OCI-LY7 (cell line): ENCODE measurements around the gene TNFAIP8. TPM values are rescaled to one million over a fixed set of nuclear protein-coding genes. Genes with fewer than 3 reads are reported as not detected.
"Not testable (repeated sequence)": the region's sequence is repeated elsewhere in the genome, so short reads cannot be mapped to it uniquely, and the experiment has no call there.

Experiments used
- BruUV-seq: library from RNA; stranded (reverse); fragments of 400-500 nt; replicated peaks from 2 replicates; lab custom pipeline; 2021; lab: Mats Ljungman, UMichigan
- CTCF ChIA-PET: fragments of 300-600 bp; sonication (Branson Sonifier 250); formaldehyde crosslinking; loops from one replicate; lab custom pipeline; 2022; ENCODE audit warnings: antibody characterized with exemption; ENCODE audit not compliant: unreplicated experiment; lab: Charles Lee
- POLR2A ChIA-PET: fragments of 300-600 bp; sonication (Branson Sonifier 250); formaldehyde crosslinking; loops from one replicate; lab custom pipeline; 2022; ENCODE audit warnings: antibody characterized with exemption; lab: Charles Lee
- DNase-seq: peaks from one replicate; pipeline ENCODE4 v3.0.0-alpha.2; 2015; ENCODE audit warnings: low spot score
- H2AFZ ChIP-seq: fragments of 200-600 bp; sonication (generic), shearing (Covaris generic); 2 replicates; pipeline ENCODE4 v1.6.1; 2014; ENCODE audit warnings: mild to moderate bottlenecking, antibody characterized with exemption, low read length, moderate library complexity
- H3K27ac ChIP-seq: fragments of 200-600 bp; sonication (generic); 2 replicates; pipeline ENCODE4 v1.5.1; 2014; ENCODE audit warnings: mixed run types, low read depth, mild to moderate bottlenecking, moderate library complexity, low read length, inconsistent platforms; ENCODE audit not compliant: poor library complexity, severe bottlenecking
- H3K36me3 ChIP-seq: fragments of 200-600 bp; sonication (generic); 2 replicates; pipeline ENCODE4 v1.6.1; 2014; ENCODE audit warnings: mild to moderate bottlenecking, antibody characterized with exemption, low read length, moderate library complexity, mixed read lengths; ENCODE audit not compliant: insufficient read depth
- H3K4me1 ChIP-seq: fragments of 200-600 bp; sonication (generic); 2 replicates; pipeline ENCODE4 v1.5.1; 2014; ENCODE audit warnings: mild to moderate bottlenecking, low read length; ENCODE audit not compliant: insufficient read depth, poor library complexity, severe bottlenecking
- H3K4me2 ChIP-seq: fragments of 200-600 bp; sonication (generic); 2 replicates; pipeline ENCODE4 v1.6.1; 2014; ENCODE audit warnings: mild to moderate bottlenecking, low read length
- H3K4me3 ChIP-seq: fragments of 200-600 bp; sonication (generic); 2 replicates; pipeline ENCODE4 v1.5.1; 2014; ENCODE audit warnings: mild to moderate bottlenecking, low read depth, low read length; ENCODE audit not compliant: poor library complexity, severe bottlenecking
- H3K79me2 ChIP-seq: fragments of 200-600 bp; sonication (generic); 2 replicates; pipeline ENCODE4 v1.6.1; 2016; ENCODE audit warnings: low read depth, mild to moderate bottlenecking, low read length, moderate library complexity, mixed read lengths; ENCODE audit not compliant: insufficient read depth
- H3K9me2 ChIP-seq: fragments of 200-600 bp; sonication (generic); 2 replicates; pipeline ENCODE4 v1.6.1; 2016; ENCODE audit warnings: mild to moderate bottlenecking, low read length, mixed read lengths; ENCODE audit not compliant: insufficient read depth
- H3K9me3 ChIP-seq: fragments of 200-600 bp; sonication (generic); 2 replicates; pipeline ENCODE4 v1.6.1; 2014; ENCODE audit warnings: mild to moderate bottlenecking, mixed run types, low read length, mixed read lengths
- H4K20me1 ChIP-seq: fragments of 200-600 bp; sonication (generic); 2 replicates; pipeline ENCODE4 v1.6.1; 2014; ENCODE audit warnings: mild to moderate bottlenecking, antibody characterized with exemption, low read length, moderate library complexity, mixed read lengths; ENCODE audit not compliant: insufficient read depth
- EZH2phosphoT487 ChIP-seq: fragments of 200-600 bp; sonication (generic); IDR thresholded peaks from 2 replicates; pipeline ENCODE4 v1.6.1; 2018; ENCODE audit warnings: low read depth, borderline replicate concordance, mild to moderate bottlenecking, mixed run types, antibody characterized with exemption, low read length, moderate library complexity, mixed read lengths
- intact Hi-C: fragments of 100-400 bp; cut with micrococcal nuclease; formaldehyde crosslinking; loops from one replicate; pipeline ENCODE4 v1.10.0; 2022; ENCODE audit not compliant: unreplicated experiment
- total RNA-seq, 2 experiments: library from RNA; depleted of rRNA in 1 of 2; stranded (reverse); fragments of >200 nt in 1 of 2; shearing (Covaris generic) in 1 of 2; gene quantifications; 2 replicates each; pipeline ENCODE4 v1.2.3, GENCODE V29; 2014 to 2022
- TF ChIP-seq, protein P1 (sequence below): fragments of 200-600 bp; sonication (generic); conservative IDR thresholded peaks from 2 replicates; pipeline ENCODE4 v1.5.1; 2014; ENCODE audit warnings: mild to moderate bottlenecking, antibody characterized with exemption, low read length, moderate library complexity, mixed read lengths

Gene TNFAIP8
- total RNA-seq, 2 experiments from 2014 or later, result 75.4 to 95.1 TPM

DNA sequence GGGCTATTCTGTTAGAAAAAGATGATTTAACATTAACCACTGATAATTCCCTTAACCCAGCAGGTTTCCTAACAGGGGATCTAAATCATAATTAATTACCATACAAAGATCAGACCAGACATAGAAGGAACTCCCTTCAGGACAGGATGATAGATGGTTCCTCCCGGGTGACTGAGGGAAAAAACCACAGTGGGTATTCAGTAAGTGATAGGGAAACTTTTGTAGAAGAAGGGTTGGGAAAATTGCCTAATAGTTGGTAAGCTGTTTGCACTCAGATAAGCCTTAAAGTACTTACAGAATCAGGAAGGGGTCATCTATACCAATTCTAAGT, 82.7 kb downstream of the TNFAIP8 start:
- H2AFZ ChIP-seq, CTCF ChIA-PET, H3K79me2 ChIP-seq, H3K4me3 ChIP-seq, intact Hi-C loops, H3K4me2 ChIP-seq, H4K20me1 ChIP-seq, DNase-seq, H3K9me2 ChIP-seq, H3K4me1 ChIP-seq, H3K27ac ChIP-seq, H3K9me3 ChIP-seq, BruUV-seq, H3K36me3 ChIP-seq: not testable (repeated sequence)
- POLR2A ChIA-PET, result interaction anchor here (0.8 kb wide), 1 partner anchor 85 kb away, joined by 5 read pairs; no protein-coding TSS in a partner anchor

DNA sequence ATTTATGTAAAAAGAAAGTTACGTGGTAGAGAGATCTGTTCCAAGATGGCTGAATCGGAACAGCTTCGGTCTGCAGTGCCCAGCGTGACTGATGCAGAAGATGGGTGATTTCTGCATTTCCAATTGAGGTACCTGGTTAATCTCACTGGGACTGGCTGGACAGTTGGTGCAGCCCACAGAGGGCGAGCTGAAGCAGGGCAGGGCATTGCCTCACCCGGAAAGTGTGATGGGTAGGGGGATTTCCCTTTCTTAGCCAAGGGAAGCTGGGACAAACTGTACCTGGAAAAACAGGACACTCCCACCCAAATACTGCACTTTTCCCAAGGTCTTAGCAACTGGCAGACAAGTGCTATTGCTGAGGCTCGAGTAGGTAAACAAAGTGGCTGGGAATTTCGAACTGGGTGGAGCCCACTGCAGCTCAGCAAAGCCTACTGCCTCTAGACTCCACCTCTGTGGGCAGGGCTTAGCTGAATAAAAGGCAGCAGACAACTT, 83.4 kb downstream of the TNFAIP8 start:
- no peaks in the 10 kb centered on the region for H3K9me2 ChIP-seq
- H3K36me3 ChIP-seq, result no peaks in the 10 kb centered on the region
- intact Hi-C loops, result no loop called here
- no peak overlapping the region for H2AFZ ChIP-seq
- DNase-seq, result no peak
- BruUV-seq, result no TSS peak
- POLR2A ChIA-PET, result interaction anchor here (0.8 kb wide), 1 partner anchor 84 kb away, joined by 5 read pairs; no protein-coding TSS in a partner anchor
- no peak overlapping the region; the same call in 1 of the 2 replicates for H3K4me2 ChIP-seq
- 0 out of 2 replicates have a peak, but pooled peaks cover 4% of the 10 kb centered on the region for H3K9me3 ChIP-seq
- no peaks in the 10 kb centered on the region for H4K20me1 ChIP-seq
- no peak for TF ChIP-seq EZH2phosphoT487
- TF ChIP-seq, protein P1, sequence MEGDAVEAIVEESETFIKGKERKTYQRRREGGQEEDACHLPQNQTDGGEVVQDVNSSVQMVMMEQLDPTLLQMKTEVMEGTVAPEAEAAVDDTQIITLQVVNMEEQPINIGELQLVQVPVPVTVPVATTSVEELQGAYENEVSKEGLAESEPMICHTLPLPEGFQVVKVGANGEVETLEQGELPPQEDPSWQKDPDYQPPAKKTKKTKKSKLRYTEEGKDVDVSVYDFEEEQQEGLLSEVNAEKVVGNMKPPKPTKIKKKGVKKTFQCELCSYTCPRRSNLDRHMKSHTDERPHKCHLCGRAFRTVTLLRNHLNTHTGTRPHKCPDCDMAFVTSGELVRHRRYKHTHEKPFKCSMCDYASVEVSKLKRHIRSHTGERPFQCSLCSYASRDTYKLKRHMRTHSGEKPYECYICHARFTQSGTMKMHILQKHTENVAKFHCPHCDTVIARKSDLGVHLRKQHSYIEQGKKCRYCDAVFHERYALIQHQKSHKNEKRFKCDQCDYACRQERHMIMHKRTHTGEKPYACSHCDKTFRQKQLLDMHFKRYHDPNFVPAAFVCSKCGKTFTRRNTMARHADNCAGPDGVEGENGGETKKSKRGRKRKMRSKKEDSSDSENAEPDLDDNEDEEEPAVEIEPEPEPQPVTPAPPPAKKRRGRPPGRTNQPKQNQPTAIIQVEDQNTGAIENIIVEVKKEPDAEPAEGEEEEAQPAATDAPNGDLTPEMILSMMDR, result no peak
- no peaks in the 10 kb centered on the region for H3K79me2 ChIP-seq
- H3K4me1 ChIP-seq, result no peaks in the 10 kb centered on the region
- CTCF ChIA-PET, result no interaction called here
- no peak overlapping the region for H3K4me3 ChIP-seq
- no peak overlapping the region for H3K27ac ChIP-seq

DNA sequence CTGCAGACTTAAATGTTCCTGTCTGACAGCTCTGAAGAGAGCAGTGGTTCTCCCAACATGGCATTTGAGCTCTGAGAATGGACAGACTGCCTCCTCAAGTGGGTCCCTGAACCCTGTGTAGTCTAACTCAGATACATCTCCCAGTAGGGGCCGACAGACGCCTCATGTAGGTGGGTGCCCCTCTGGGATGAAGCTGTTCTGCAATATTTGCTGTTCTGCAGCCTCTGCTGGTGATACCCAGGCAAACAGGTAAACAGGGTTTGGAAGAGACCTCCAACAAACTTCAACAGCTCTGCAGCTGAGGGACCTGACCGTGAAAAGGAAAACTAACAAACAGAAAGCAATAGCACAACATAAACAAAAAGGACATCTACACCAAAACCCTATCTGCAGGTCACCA, 83.8 kb downstream of the TNFAIP8 start:
- intact Hi-C loops, H2AFZ ChIP-seq, POLR2A ChIA-PET, H4K20me1 ChIP-seq, H3K4me2 ChIP-seq, H3K36me3 ChIP-seq, H3K79me2 ChIP-seq, H3K9me3 ChIP-seq, CTCF ChIA-PET, H3K9me2 ChIP-seq, H3K27ac ChIP-seq, H3K4me3 ChIP-seq, H3K4me1 ChIP-seq, DNase-seq, BruUV-seq: not testable (repeated sequence)

DNA sequence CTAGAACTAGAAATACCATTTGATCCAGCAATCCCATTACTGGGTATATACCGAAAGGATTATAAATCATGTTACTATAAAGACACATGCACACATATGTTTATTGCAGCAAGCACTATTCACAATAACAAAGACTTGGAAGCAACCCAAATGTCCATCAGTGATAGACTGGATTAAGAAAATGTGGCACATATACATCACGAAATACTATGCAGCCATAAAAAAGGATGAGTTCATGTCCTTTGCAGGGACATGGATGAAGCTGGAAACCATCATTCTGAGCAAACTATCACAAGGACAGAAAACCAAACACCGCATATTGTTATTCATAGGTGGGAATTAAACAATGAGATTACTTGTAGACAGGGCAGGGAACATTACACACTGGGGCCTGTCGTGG, 88.8 kb downstream of the TNFAIP8 start:
- POLR2A ChIA-PET, H3K27ac ChIP-seq, BruUV-seq, H3K36me3 ChIP-seq, H3K9me3 ChIP-seq, intact Hi-C loops, H3K4me1 ChIP-seq, H2AFZ ChIP-seq, H3K79me2 ChIP-seq, H3K4me3 ChIP-seq, H3K4me2 ChIP-seq, H3K9me2 ChIP-seq, DNase-seq, H4K20me1 ChIP-seq, CTCF ChIA-PET: not testable (repeated sequence)
